ENCODE results near the gene GDAP1L1. TPM values are rescaled to one million over a fixed set of nuclear protein-coding genes. Genes with fewer than 3 reads are reported as not detected.

Gene GDAP1L1
- total RNA-seq, 1 donor from 2014 or later, result 111 TPM

DNA sequence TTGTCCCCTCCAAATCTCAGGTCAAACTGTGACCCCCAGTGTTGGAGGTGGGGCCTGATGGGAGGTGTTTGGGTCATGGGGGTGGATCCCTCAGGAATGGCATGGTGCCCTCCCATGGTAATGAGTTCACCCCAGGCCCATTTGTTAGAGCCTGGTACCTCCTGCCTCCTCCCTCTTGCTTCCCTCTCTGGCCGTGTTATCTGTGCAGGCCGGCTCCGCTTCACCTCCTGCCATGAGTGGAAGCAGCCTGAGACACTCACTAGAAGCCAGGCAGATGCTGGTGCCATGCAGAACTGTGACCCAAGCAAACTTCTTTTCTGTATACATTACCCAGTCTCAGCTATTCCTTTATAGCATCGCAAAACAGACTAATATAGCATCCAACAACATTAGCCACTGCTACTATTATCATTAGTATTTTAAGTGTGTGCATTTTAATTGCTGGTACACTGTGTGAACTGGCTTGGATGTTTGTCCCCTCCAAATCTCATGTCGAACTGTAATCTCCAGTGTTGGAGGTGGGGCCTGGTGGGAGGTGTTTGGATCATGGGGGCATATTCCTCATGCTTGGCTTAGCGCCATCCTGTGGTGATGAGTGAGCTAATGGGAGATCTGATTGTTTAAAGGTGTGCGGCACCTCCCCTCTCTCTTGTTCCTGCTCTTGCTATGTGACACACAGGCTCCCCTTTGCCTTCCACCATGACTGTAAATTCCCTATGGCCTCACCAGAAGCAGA lies 24.3 kb upstream of the GDAP1L1 start:
- Mint-ChIP-seq H3K4me1 (ENCODE audit: low read depth, unreplicated experiment) (peaks cover 2% of the 10 kb centered on the region), H3K36me3 (ENCODE audit: unreplicated experiment) (no peaks in the 10 kb centered on the region), H3K27ac (ENCODE audit: unreplicated experiment) (no peak overlapping the region), H3K27me3 (ENCODE audit: unreplicated experiment) (no peaks in the 10 kb centered on the region), H3K9me3 (ENCODE audit: unreplicated experiment) (peaks cover 2% of the 10 kb centered on the region), H3K4me3 (ENCODE audit: unreplicated experiment) (no peak overlapping the region)
- TF ChIP-seq, protein P1, sequence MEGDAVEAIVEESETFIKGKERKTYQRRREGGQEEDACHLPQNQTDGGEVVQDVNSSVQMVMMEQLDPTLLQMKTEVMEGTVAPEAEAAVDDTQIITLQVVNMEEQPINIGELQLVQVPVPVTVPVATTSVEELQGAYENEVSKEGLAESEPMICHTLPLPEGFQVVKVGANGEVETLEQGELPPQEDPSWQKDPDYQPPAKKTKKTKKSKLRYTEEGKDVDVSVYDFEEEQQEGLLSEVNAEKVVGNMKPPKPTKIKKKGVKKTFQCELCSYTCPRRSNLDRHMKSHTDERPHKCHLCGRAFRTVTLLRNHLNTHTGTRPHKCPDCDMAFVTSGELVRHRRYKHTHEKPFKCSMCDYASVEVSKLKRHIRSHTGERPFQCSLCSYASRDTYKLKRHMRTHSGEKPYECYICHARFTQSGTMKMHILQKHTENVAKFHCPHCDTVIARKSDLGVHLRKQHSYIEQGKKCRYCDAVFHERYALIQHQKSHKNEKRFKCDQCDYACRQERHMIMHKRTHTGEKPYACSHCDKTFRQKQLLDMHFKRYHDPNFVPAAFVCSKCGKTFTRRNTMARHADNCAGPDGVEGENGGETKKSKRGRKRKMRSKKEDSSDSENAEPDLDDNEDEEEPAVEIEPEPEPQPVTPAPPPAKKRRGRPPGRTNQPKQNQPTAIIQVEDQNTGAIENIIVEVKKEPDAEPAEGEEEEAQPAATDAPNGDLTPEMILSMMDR (IDR thresholded peaks at IDR 0.05; ENCODE audit: partially characterized antibody, unreplicated experiment), result no peak
- DNase-seq, result no peak

- TF ChIP-seq, protein P1 (IDR thresholded peaks at IDR 0.05; ENCODE audit: partially characterized antibody, unreplicated experiment), result no peak
- no peaks in the 10 kb centered on the region for H3K27me3 Mint-ChIP-seq (ENCODE audit: unreplicated experiment)
- H3K36me3 Mint-ChIP-seq (ENCODE audit: unreplicated experiment), result no peaks in the 10 kb centered on the region
- H3K27ac Mint-ChIP-seq (ENCODE audit: unreplicated experiment), result no peak overlapping the region
- peaks cover 2% of the 10 kb centered on the region for H3K9me3 Mint-ChIP-seq (ENCODE audit: unreplicated experiment)
- no peak overlapping the region for H3K4me3 Mint-ChIP-seq (ENCODE audit: unreplicated experiment)
- DNase-seq, result no peak
- peaks cover 2% of the 10 kb centered on the region for H3K4me1 Mint-ChIP-seq (ENCODE audit: low read depth, unreplicated experiment)
Measured at GRCh38 chr20:44223721-44224120, 23.4 kb upstream of the GDAP1L1 start.

GRCh38 chr20:44224637-44225036 lies 22.5 kb upstream of the GDAP1L1 start:
- no peak for DNase-seq
- TF ChIP-seq, protein P1 (IDR thresholded peaks at IDR 0.05; ENCODE audit: partially characterized antibody, unreplicated experiment), result no peak
- Mint-ChIP-seq H3K4me3 (ENCODE audit: unreplicated experiment) (no peak overlapping the region), H3K27ac (ENCODE audit: unreplicated experiment) (no peak overlapping the region), H3K9me3 (ENCODE audit: unreplicated experiment) (peaks cover 2% of the 10 kb centered on the region), H3K36me3 (ENCODE audit: unreplicated experiment) (no peaks in the 10 kb centered on the region), H3K27me3 (ENCODE audit: unreplicated experiment) (no peaks in the 10 kb centered on the region), H3K4me1 (ENCODE audit: low read depth, unreplicated experiment) (peaks cover under 1% of the 10 kb centered on the region)

DNA sequence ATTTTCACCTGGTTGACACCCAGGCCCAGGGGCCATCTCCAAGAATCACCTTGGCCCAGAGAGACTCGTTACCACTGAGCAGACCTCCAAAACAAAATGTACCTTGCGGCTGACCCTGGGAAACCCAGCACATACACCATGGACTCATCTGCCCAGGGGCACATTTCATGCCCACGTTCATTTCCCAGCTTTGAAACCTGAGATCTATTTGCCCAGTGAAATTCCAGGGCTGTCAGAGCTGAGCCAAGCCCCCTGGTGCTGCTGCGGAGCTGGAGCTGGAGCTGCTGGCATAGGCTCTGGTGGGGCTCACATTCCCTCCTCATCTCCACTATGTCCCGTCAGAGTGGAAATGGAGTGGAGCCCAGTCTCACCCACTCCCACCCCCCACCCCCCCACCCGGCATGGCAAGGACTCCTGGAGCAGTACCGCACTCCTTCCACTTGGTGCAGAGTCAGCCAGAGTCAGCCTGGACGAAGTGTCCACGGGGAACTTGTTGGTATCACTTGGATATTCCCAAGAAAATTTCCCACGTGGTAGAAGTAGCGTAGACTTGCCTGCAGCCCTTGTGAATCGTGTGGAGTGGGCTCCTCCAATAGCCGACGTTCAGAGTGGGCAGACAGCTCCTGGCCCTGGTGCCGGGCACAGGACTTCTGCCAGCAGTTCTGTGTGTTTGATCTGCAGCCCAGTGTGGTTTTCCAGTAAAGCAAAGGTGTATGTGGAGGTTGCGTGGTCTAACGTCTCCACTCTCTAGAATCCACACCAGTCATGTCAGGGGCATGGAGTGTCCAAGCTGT lies 18.4 kb upstream of the GDAP1L1 start:
- peaks cover 4% of the 10 kb centered on the region for H3K4me1 Mint-ChIP-seq (ENCODE audit: low read depth, unreplicated experiment)
- H3K9me3 Mint-ChIP-seq (ENCODE audit: unreplicated experiment), result no peaks in the 10 kb centered on the region
- no peak for DNase-seq
- H3K36me3 Mint-ChIP-seq (ENCODE audit: unreplicated experiment), result no peaks in the 10 kb centered on the region
- H3K4me3 Mint-ChIP-seq (ENCODE audit: unreplicated experiment), result no peak overlapping the region
- no peak overlapping the region for H3K27ac Mint-ChIP-seq (ENCODE audit: unreplicated experiment)
- no peaks in the 10 kb centered on the region for H3K27me3 Mint-ChIP-seq (ENCODE audit: unreplicated experiment)
- TF ChIP-seq, protein P1 (IDR thresholded peaks at IDR 0.05; ENCODE audit: partially characterized antibody, unreplicated experiment), result no peak

- Mint-ChIP-seq H3K27me3 (ENCODE audit: unreplicated experiment) (no peaks in the 10 kb centered on the region), H3K36me3 (ENCODE audit: unreplicated experiment) (no peaks in the 10 kb centered on the region), H3K4me1 (ENCODE audit: low read depth, unreplicated experiment) (peaks cover 4% of the 10 kb centered on the region), H3K27ac (ENCODE audit: unreplicated experiment) (no peak overlapping the region), H3K9me3 (ENCODE audit: unreplicated experiment) (no peaks in the 10 kb centered on the region), H3K4me3 (ENCODE audit: unreplicated experiment) (no peak overlapping the region)
- DNase-seq, result no peak
- TF ChIP-seq, protein P1 (IDR thresholded peaks at IDR 0.05; ENCODE audit: partially characterized antibody, unreplicated experiment), result no peak
Measured at GRCh38 chr20:44231193-44231592, 15.9 kb upstream of the GDAP1L1 start.

All from glutamatergic neuron (in vitro differentiated cells).